NOMO-1 (cell line): ENCODE measurements around the gene ZDHHC18.

ENCODE experiments used
- DNase-seq, 2 experiments: peaks; one replicate each; lab custom pipeline; 2025; ENCODE audit not compliant: unreplicated experiment in 2 of 2; lab: John Stamatoyannopoulos, UW

ZDHHC18 gene

GRCh38 chr1:26826261-26827105, at the start of gene ZDHHC18:
Gene ZDHHC18 (plus strand): TSS chr1:26826688. CDS start chr1:26826805, 117 bp downstream.
- DNase-seq: peak; percentile 39 to 64

GRCh38 chr1:26779098-26779668, 47.3 kb upstream of the ZDHHC18 start:
- DNase-seq: no peak

- DNase-seq: no peak
Measured at GRCh38 chr1:26780344-26780957, 46.0 kb upstream of the ZDHHC18 start.

GRCh38 chr1:26781206-26781825, 45.2 kb upstream of the ZDHHC18 start:
- DNase-seq: no peak

GRCh38 chr1:26782521-26783212, 43.8 kb upstream of the ZDHHC18 start:
- no peak for DNase-seq

GRCh38 chr1:26783646-26784022, 42.9 kb upstream of the ZDHHC18 start:
- no peak for DNase-seq

GRCh38 chr1:26784023-26784871, 42.2 kb upstream of the ZDHHC18 start:
- peak in 1 of 2 experiments; percentile 42 for DNase-seq

GRCh38 chr1:26784886-26785285, 41.6 kb upstream of the ZDHHC18 start:
- no peak for DNase-seq

- peak; percentile 39 to 56 for DNase-seq
Measured at GRCh38 chr1:26785611-26786436, 40.7 kb upstream of the ZDHHC18 start.

- peak; percentile 85 to 88 for DNase-seq
Measured at GRCh38 chr1:26786437-26787380, 39.8 kb upstream of the ZDHHC18 start.

- peak in 1 of 2 experiments; percentile 53 for DNase-seq
Measured at GRCh38 chr1:26787381-26787705, 39.1 kb upstream of the ZDHHC18 start.

GRCh38 chr1:26787706-26788514, 38.6 kb upstream of the ZDHHC18 start, which contains the start of gene PIGV:
Gene PIGV (plus strand): TSS chr1:26787950. CDS start chr1:26790816, 2,866 bp downstream.
- peak; percentile 76 to 88 for DNase-seq

- no peak for DNase-seq
Measured at GRCh38 chr1:26788515-26788785, 38.0 kb upstream of the ZDHHC18 start.

GRCh38 chr1:26788836-26789611, 37.5 kb upstream of the ZDHHC18 start:
- peak; percentile 85 to 89 for DNase-seq

- no peak for DNase-seq
Measured at GRCh38 chr1:26789612-26789865, 36.9 kb upstream of the ZDHHC18 start.

GRCh38 chr1:26789931-26790330, 36.6 kb upstream of the ZDHHC18 start:
- DNase-seq: no peak

- no peak for DNase-seq
Measured at GRCh38 chr1:26790551-26790953, 35.9 kb upstream of the ZDHHC18 start.
